Stimulated activated CD4-positive, alpha-beta T cell treated with anti-CD3 and anti-CD28 coated beads, Interleukin-2, amount 100 ng/mL, for 24 hours (primary cell): ENCODE measurements around the gene CSF1.

Source experiments
- DNase-seq, 2 donors: peaks; one replicate each; pipeline ENCODE4 v3.0.0-alpha.2; 2020

The CSF1 gene

DNA sequence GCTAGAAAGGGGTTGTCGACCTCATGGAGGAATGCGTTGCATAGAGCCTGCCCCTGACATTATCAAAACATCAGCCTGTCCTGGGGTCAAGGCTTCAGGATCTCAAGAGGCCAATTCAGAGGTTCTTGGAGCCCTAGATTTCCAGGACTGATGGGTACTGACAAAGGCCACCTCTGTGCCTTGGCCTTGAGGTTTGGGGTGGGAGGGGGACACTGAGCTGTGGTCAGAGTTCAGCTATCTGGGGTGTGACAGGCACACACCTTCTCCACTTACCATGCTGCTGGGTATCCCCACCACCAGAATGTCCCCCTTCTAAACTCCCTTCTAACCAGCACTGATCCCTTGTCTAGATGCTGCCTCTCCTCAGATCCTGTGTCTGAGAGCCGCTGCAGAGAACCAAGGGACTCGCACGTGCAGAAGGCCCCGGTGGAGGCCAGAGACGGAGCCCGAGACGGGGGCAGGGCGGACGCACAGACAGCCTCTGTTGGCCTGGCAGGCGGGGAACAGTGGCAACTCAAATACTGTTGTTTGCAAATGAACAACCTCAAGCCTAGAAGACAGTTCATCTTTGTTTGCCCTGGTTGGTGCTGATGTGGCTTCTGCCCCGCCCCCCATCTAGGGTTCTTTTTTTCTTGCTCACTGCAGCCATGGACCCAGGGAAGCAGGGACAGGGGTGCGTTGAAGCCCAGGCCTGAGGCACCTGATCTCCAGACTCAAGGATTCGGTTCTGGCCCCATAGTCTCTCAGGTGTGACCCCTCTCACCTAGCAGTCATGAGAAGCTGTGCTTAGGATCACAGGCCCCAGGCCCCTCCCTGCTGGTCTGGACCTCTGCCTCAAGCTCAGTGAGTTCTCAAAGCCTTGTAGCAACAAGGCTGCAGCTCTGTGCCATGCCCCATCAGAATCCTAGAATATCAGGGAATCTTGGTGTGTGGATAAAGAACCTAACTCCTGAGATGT is 28.1 kb upstream of the CSF1 start:
- no peak for DNase-seq

DNA sequence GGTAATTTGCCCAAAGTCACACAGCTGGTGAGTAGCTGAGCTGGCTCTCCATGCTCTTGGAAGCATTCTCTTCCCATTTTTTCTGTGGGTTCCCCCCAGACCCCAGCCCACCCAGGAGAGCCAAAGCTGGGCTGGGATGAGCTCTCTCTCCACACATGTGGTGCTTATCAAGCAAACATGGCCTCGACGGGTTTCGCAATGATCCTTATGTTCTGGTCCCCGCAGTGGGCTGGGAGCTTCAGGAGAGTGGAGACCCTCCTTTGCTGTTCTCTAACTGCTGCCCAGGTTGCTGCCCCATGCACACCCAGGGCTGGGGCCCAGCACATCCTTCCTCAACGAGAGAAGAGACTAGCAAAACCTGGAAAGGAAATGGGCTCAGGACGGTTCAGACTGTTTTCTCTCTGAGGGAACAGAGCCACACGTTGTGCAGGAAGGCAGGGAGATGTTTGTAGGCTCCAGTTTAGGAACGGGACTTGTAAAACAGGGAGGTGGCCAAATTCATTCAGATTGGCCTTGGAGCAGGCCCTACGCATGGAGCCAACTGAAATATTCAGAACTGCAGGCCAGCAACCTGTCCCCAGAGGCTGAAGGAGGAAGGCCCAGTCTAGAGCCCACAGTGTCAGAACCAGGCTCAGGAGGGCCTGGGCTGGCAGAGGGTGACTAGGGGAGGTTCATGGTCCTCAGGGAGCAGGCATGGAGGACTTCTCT is 27.2 kb upstream of the CSF1 start:
- no peak for DNase-seq

GRCh38 chr1:109884242-109884891 is 26.3 kb upstream of the CSF1 start:
- DNase-seq = no peak

- no peak for DNase-seq
Measured at GRCh38 chr1:109885589-109885988, 25.1 kb upstream of the CSF1 start.

- no peak for DNase-seq
Measured at GRCh38 chr1:109886827-109887226, 23.8 kb upstream of the CSF1 start.

DNA sequence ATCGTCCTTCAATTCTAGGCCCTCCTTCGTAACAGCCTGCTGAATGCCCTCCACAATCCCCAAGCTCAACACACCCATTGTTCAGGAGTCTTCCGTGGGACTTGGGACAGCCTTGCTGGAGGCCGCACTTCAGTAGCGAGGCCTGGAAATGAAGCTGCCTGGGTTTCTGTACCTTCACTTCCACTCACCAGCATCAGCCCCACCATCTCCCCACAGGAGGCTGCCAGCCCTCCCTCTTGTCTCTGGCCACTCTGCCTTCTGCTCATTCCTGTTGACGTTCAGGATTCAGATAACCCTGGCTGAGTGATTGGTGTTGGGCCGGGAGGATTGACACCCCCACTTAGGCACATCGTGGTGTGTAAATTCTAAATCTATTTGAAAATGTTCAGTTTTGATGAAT is 23.4 kb upstream of the CSF1 start:
- DNase-seq = no peak

DNA sequence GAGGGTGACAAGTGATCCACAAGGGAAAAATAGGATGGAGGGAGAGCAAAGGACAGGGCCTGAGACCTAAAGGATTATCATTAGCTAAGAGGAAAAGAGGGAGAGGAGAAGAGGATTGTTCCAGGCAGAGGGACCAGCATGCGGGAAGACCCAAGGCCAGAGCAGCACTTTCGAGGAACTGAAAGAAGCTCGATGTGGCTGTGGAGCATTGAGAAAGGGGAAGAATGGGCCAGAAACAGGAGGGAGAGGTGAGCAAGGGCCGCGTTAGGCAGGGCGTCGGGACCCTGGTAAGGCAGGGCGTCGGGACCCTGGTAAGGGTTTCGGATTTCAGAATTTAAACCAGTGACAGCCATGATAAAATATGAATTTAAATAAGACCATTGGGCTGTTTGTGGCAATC is 22.8 kb upstream of the CSF1 start:
- DNase-seq = no peak

DNA sequence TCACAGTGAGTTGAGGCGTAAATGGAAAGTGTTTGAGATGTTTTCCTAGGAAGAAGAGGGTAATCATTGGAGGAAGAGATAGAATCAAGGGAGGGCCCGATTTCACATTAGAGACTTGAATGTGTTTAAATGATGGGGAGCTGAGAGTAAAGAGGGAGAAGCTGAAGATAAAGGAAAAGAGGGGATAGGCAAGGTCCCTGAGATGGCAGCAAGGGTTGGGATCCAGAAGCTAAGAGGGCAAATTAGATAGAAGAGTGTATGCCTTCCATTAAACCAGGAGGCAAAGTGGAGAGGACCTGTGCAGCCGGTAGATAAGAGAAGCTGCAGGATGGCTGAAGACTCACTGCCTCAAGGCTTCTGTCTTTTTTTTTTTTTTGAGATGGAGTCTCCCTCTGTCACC is 21.6 kb upstream of the CSF1 start:
- no peak for DNase-seq

DNA sequence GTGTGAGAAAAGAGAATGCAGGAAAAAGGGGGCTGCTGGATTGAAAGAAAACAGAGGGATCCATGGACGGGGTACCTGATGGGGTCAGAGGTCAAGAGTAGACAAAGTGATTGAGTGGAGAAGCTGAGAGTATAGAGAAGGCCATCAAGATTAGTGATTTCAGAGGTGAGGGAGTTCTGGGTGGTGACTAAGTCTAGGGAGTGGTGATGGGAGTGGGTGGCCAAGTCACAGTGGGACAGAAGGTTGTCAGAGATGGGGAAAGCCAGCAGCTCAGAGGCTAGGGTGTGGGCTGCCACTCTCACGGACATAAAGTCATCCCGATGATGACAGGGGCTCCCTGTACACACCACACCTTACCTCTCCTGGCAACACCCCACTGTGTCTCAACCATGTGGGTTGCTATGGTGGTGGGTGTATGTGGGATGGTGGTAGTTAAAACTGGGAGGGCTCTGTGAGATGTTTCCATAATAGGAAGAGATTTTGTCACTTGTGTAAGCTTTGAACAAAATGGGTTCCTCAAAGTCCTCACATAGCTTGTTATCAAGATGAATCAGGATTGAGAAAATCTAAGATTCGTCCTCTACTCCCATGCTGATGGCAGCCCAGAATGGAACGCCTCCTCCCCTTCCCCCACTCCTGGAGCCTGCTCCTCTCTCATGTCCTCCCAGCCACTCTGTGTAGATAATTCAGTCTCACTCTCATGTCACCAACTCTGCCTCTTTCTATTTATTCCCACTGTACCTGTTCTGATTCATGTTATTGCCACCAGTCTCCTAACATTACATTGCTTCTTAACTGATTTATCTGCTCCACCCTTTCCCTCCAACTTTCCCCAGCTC is 20.3 kb upstream of the CSF1 start:
- peak; percentile 65 to 69 for DNase-seq

GRCh38 chr1:109891930-109892329 is 18.7 kb upstream of the CSF1 start:
- DNase-seq = no peak

DNA sequence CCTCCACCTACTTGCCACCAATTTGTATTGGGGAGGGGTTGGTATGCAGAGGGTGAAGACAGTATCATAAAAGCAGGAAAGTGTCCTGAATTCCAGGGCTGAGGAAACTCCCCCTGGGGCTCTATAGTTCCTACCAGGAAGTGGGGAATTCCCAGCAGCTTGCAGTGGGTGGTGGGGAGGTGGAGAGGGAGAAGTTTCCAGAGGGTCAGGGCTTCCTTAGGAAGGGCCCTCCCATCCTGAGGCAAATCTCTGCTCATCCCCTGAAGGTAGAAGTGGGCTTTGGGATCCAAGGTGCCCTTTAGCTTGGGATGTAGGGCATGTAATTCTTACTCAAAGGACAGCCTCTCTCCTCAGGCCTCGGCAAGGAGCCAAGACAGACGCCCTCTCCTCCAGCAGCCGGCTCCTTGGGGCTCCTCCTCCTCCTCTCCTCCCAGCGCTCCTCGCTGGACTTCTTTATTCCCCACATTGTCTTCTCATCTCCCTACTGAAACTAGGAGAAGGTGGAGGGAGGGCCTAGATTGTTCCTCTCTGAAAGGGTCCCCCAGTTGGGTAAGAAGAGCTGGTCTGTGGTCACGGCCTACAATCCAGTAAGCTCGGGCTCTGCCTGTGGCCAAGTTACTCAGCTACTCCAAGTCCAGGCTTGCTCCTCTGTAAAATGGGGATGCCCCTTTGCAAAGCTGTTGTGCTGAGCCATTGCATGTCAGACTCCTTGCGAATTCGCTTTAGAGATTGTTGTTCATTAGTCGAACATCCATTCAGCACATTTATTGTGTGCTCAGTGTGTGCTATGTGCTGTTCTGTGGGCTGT is 17.9 kb upstream of the CSF1 start:
- no peak for DNase-seq

DNA sequence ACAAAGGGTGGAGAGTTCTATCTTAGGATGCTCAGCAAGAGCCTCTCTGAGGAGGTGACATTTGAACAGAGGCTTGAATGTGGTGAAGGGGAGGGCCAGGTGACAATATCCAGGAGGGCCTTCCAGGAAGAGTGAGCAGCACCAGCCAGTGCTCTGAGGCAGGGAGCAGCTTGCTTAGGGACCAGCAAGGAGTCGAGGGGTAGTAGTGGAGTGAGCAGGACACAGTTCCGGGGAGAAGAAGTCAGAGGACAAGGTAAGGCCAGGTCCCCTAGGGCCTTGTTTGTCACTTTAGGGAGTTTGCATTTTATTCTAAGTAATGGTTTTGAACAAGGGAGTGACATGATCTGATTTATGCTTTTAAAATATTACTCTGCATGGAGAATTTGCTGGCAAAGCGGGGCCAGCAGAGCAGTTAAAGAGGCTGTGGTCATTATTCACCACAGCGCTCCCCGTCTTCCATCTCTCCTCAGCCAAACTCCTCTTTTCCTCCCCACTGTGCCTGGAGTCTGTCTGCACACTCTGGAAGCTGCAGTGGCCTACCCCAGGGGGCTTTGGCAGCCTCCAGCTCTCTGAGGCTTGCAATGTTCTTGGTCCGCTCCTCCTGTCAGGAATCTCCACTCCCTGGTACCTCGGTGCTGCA is 17.0 kb upstream of the CSF1 start:
- DNase-seq = no peak

DNA sequence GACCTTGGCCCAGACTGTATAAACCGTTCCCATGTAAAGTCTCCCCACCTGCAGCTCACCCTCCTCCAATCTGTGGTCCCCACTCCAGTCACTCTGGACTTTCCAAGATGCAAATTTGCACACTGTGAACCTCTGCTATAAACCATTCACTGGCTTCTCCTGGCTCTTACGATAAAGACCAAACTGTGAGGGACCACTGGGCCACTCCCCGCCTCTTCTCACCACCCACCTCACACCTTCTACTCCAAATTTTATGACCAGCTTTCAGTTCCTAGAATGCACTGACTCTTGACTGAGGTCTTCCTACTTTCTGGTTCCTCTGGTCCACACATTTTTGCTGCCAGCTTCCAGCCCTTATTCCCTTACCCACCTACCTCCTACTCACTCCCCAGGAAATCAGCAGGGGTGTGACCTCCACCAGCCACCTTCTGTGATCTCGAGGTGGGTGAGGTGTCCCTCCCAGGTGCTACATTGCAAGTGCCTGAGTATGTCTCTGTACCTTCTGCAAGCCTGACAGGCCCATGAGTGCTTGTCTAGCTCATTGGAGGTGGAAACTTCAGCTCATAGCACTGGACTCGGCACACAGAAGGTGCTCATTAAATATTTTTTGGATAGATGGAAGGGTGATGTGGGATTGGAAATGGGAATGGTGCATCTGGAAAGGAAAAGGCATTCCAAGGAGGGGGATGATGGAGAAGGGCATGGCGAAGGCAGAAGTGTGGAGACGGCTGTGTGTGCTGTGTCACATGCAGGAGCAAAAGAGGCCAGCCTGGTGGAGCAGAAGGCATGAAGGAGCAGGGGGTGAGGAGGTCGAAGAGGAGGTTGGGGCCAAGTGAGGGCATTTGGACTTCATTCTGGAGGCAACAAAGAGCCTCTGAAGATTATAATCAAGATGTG is 15.6 kb upstream of the CSF1 start:
- DNase-seq = no peak

DNA sequence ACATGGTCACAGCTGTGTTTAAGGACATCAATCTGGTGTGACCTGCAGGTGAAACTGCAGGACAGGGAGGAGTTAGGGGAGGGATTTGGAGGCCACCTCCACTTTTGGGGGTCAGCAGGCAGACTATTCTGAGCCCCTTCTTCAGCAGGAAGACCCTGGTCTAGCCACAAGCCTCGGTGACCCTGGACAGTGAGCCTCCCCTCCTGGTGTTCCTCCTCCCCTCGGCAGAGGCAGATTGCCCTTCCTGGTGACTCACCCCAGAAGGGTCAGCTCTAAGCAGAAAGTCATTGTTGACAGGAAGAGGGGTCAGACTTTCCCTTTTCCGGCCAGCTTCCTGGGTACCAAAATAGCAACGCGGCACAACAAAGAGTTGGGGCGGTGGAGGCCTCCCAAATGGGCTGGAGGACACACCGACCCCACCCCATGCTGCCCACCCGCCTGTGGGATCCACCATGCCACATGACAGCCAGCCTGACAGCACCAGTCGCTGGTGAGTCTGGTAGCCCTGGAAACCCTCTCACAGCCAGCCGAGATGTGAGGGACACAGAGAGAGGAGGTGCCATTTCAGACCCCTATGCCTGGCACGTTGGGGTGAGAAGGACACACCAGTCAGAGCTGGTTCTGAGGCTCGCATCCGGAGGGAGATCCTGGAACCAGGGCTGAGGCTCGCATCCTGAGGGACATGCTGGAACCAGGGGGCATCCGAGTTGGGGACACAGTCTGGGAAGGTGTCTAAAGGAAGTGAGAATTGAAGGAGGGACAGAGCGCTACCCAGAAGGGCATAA is 14.7 kb upstream of the CSF1 start:
- DNase-seq = no peak

DNA sequence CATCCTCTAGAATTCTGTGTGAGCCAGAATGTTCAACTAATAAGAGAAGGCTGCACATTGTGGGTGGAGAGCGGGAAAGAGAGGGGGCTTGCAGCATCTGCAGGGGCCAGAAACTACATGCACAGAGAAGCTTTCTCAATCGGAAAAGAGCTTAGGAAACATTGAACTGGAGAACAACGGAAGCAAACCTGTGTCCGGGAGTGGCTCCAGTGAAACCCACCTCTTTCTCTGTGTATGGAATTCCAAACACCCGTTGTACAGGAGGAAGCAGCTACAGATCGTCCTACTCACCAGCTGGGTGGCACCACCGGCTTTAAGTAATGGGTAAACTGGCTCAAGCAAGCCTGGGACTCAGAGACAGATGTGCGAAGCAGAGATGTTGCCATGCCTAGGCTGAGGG is 14.0 kb upstream of the CSF1 start:
- DNase-seq = no peak

DNA sequence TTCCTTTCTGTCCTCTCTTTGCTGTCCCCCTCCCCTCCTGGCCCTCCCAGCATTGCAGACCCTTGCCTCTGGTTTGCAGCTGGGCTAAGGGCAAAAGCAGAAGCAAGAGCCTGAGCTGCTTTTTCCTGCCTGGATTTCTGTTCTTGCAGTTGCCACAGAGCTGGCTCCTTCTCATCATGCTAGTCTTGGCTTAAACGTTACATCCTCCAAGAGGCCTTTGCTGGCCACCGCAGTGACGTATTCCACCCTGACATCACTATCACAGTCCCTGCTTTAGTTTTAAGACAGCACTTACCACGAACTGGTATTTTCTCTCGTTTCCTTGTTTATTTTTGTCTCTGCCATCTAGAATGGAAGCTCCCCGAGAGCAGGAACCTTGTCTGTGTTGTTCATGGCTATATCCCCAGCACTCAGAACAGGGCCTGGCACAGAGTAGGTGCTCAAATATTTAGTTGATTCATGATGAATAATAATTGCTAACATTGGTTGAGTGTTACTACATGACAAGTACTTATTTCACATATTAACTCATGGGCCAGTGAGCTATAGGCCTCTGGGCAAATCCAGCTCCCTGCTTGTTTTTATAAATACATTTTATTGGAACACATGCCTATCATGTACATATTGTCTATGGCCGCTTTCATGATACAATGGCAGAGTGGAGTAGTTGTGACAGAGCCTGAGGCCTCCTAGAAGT is 13.2 kb upstream of the CSF1 start:
- no peak for DNase-seq

- no peak for DNase-seq
Measured at GRCh38 chr1:109898842-109899241, 11.8 kb upstream of the CSF1 start.

GRCh38 chr1:109901141-109901523 is 9.5 kb upstream of the CSF1 start:
- no peak for DNase-seq
